Erythroblast (primary cell): ENCODE data around the gene SLC25A29.

ENCODE experiments used
- GATA1 ChIP-seq: IDR thresholded peaks from 2 replicates; pipeline ENCODE4 v1.6.1; 2011; ENCODE audit warnings: low read depth, mild to moderate bottlenecking, control low read depth, low read length, moderate library complexity
- POLR2A ChIP-seq: IDR thresholded peaks from 2 replicates; pipeline ENCODE4 v1.6.1; 2011; ENCODE audit warnings: mild to moderate bottlenecking, low read length

DNA sequence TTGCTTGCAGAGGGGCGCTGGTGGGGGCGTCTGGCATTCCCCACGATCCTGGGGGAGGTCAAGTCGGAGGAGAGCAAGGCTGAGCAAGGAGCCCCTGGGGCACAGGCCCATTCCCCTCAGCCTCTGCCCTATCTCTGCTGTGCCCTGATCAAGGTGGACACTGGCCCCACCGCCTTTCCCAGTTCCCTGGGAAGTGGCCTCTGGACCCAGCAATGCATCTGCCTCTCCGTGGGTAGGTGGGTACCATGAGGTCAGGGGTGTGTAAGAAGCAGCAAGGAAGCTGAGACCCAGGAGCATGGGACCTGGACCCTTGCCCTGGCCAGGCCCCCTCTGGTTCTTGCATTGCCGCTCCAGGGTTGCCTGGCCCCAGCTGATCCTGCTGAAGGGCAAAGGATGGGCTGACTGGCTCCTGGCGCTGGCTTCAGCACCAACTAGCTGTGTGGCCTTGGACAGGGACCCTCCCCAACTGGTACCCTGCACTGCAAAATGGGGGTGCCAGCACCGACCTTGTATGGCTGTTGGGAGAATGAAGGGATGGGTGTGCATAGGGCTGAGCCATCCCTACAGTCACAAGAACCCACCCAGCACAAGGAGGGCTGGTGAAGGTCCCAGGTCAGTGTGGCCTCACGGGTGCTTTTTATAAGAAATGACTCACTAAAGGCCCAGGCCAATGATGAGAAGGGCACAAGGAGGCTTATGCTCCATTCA lies 19.6 kb downstream of the SLC25A29 start:
- TF ChIP-seq POLR2A (no peak), GATA1 (no peak)
